ENCODE data around the gene CBR3.
"Not testable (repeated sequence)": the region's sequence is repeated elsewhere in the genome, so short reads cannot be mapped to it uniquely, and the experiment has no call there.

CBR3 gene

DNA sequence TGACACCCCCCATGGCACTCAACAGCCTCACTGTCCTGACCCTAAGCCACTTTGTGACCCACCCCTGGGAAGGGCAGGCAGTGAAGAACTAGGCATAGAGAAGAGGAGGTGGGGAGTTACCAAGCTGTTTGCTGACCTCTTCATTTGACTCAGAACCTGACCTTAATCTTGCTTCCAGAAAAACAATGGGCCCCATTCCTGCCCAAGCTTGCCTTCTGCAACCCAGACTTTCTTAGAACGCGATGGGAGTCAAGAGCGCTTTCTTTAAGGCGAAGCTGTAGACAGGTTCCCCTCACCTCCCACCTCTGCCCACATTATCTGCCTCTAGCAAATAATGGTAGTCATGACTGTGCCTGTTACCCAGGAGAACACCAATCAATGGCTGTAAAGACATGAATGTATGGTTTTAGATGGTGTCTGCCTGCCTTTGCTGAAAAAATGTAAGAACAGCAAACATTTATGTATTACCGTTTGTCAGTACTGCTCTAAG is 8.2 kb upstream of the CBR3 start:
- TF ChIP-seq, protein P1, sequence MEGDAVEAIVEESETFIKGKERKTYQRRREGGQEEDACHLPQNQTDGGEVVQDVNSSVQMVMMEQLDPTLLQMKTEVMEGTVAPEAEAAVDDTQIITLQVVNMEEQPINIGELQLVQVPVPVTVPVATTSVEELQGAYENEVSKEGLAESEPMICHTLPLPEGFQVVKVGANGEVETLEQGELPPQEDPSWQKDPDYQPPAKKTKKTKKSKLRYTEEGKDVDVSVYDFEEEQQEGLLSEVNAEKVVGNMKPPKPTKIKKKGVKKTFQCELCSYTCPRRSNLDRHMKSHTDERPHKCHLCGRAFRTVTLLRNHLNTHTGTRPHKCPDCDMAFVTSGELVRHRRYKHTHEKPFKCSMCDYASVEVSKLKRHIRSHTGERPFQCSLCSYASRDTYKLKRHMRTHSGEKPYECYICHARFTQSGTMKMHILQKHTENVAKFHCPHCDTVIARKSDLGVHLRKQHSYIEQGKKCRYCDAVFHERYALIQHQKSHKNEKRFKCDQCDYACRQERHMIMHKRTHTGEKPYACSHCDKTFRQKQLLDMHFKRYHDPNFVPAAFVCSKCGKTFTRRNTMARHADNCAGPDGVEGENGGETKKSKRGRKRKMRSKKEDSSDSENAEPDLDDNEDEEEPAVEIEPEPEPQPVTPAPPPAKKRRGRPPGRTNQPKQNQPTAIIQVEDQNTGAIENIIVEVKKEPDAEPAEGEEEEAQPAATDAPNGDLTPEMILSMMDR (IDR thresholded peaks at IDR 0.05; ENCODE audit: low read depth, low read length): no peak
- DNase-seq (ENCODE audit: low read depth, low spot score): no peak
- in situ Hi-C loops (cut with HindIII; ENCODE audit: low sequenced_read_pairs): no loop called here
- no peak overlapping the region for H3K4me3 ChIP-seq (ENCODE audit: low read depth, low read length)

DNA sequence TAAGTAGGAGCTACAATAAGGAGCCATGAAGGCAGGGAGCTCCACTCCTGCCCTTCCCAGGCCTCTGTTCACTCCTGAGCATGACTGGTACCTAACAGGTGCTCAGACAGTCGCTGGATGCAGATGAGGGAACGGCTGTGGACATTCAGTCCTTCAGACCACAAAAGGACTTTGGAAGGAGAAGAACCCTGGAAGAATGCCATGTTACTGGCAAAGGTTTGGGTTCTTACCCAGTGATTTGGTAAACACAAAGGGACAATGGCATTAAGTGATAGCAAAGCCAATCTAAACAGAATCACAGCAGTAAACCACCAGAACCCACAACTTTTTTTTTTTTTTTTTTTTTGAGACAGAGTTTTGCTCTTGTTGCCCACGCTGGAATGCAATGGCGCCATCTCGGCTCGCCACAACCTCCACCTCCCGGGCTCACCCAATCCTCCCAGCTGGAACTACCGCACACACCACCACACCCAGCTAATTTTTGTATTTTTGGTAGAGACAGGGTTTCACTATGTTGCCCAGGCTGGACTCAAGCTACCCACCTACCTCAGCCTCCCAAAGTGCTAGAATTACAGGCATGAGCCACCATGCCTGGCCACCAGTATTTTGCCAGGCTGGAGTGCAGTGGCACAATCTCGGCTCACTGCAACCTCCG is 7.5 kb upstream of the CBR3 start:
- DNase-seq (ENCODE audit: low read depth, low spot score): no peak
- TF ChIP-seq, protein P1 (IDR thresholded peaks at IDR 0.05; ENCODE audit: low read depth, low read length): no peak
- in situ Hi-C loops (cut with HindIII; ENCODE audit: low sequenced_read_pairs): no loop called here

GRCh38 chr21:36127977-36128376 is 6.9 kb upstream of the CBR3 start:
- no peak for DNase-seq (ENCODE audit: low read depth, low spot score)
- in situ Hi-C loops (cut with HindIII; ENCODE audit: low sequenced_read_pairs): no loop called here
- TF ChIP-seq, protein P1 (IDR thresholded peaks at IDR 0.05; ENCODE audit: low read depth, low read length): no peak
- H3K4me3 ChIP-seq (ENCODE audit: low read depth, low read length): no peak overlapping the region

More for the DNA sequence above, 7.5 kb upstream of the CBR3 start:
- H3K4me3 ChIP-seq (ENCODE audit: low read depth, low read length): no peak overlapping the region

GRCh38 chr21:36129219-36129618 is 5.7 kb upstream of the CBR3 start:
- in situ Hi-C loops (cut with HindIII; ENCODE audit: low sequenced_read_pairs): no loop called here
- TF ChIP-seq, protein P1 (IDR thresholded peaks at IDR 0.05; ENCODE audit: low read depth, low read length): no peak
- DNase-seq (ENCODE audit: low read depth, low spot score): no peak
- no peak overlapping the region for H3K4me3 ChIP-seq (ENCODE audit: low read depth, low read length)

GRCh38 chr21:36130414-36130762 is 4.5 kb upstream of the CBR3 start:
- in situ Hi-C loops (cut with HindIII; ENCODE audit: low sequenced_read_pairs); DNase-seq (ENCODE audit: low read depth, low spot score): not testable (repeated sequence)
- H3K4me3 ChIP-seq (ENCODE audit: low read depth, low read length): peak overlapping the region; percentile 23

DNA sequence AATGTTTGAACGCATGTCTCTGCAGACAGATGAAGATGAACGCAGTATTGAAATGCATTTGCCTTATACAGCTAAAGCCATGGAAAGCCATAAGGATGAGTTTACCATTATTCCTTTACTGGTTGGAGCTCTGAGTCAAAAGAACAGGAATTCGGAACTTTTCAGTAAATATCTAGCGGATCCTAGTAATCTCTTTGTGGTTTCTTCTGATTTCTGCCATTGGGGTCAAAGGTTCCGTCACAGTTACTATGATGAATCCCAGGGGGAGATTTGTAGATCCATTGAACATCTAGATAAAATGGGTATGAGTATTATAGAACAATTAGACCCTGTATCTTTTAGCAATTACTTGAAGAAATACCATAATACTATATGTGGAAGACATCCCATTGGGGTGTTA is 4.0 kb upstream of the CBR3 start:
- DNase-seq (ENCODE audit: low read depth, low spot score); in situ Hi-C loops (cut with HindIII; ENCODE audit: low sequenced_read_pairs): not testable (repeated sequence)
- peak overlapping the region; percentile 23 for H3K4me3 ChIP-seq (ENCODE audit: low read depth, low read length)

GRCh38 chr21:36132696-36133095 is 2.2 kb upstream of the CBR3 start:
- TF ChIP-seq, protein P1 (IDR thresholded peaks at IDR 0.05; ENCODE audit: low read depth, low read length): no peak
- DNase-seq (ENCODE audit: low read depth, low spot score): no peak
- in situ Hi-C loops (cut with HindIII; ENCODE audit: low sequenced_read_pairs): no loop called here
- no peak overlapping the region for H3K4me3 ChIP-seq (ENCODE audit: low read depth, low read length)

All from astrocyte of the spinal cord (primary cell).